ENCODE results near the gene CCDC158. TPM values are rescaled to one million over a fixed set of nuclear protein-coding genes. Genes with fewer than 3 reads are reported as not detected.

Gene CCDC158
- total RNA-seq, 2 experiments from 2014 or later, result not detected

- H3K9me3 Mint-ChIP-seq, result peaks cover 5% of the 10 kb centered on the region
- no peak for DNase-seq
- H3K4me3 Mint-ChIP-seq, result no peak overlapping the region
- H3K27ac Mint-ChIP-seq, result no peak overlapping the region
- H3K27me3 Mint-ChIP-seq (ENCODE audit: low read depth), result peaks cover 5% of the 10 kb centered on the region
- H3K4me1 Mint-ChIP-seq (ENCODE audit: low read depth), result no peaks in the 10 kb centered on the region
- no peaks in the 10 kb centered on the region for H3K36me3 Mint-ChIP-seq (ENCODE audit: low read depth)
- intact Hi-C loops (cut with micrococcal nuclease), result no loop called here
- CTCF ChIA-PET, result interaction anchor here (0.7 to 1.1 kb wide), 2 partner anchors 103 to 201 kb away, joined by 3 to 5 read pairs; no protein-coding TSS in a partner anchor
These were observed 40.4 kb downstream of the CCDC158 start for GRCh38 chr4:76380561-76380960.

GRCh38 chr4:76377911-76378310 lies 43.0 kb downstream of the CCDC158 start:
- H3K9me3 Mint-ChIP-seq, result peaks cover 5% of the 10 kb centered on the region
- no peak overlapping the region for H3K27ac Mint-ChIP-seq
- no peaks in the 10 kb centered on the region for H3K36me3 Mint-ChIP-seq (ENCODE audit: low read depth)
- no peak overlapping the region for H3K4me3 Mint-ChIP-seq
- intact Hi-C loops (cut with micrococcal nuclease), result loop anchor here (1.0 to 5.0 kb wide), 5 partner anchors 71 to 383 kb away; partner anchors contain the start of genes FAM47E and STBD1
- CTCF ChIA-PET, result interaction anchor here (0.6 to 8.1 kb wide), 36 partner anchors 10 to 347 kb away, joined by 3 to 158 read pairs (median 4); partner anchors contain the start of genes FAM47E and STBD1
- peak; percentile 66 for DNase-seq
- no peaks in the 10 kb centered on the region for H3K4me1 Mint-ChIP-seq (ENCODE audit: low read depth)
- no peaks in the 10 kb centered on the region for H3K27me3 Mint-ChIP-seq (ENCODE audit: low read depth)

GRCh38 chr4:76377481-76377901 lies 43.5 kb downstream of the CCDC158 start:
- no peak for DNase-seq
- no peaks in the 10 kb centered on the region for H3K4me1 Mint-ChIP-seq (ENCODE audit: low read depth)
- H3K27me3 Mint-ChIP-seq (ENCODE audit: low read depth), result no peaks in the 10 kb centered on the region
- CTCF ChIA-PET, result interaction anchor here (0.6 to 8.1 kb wide), 32 partner anchors 9 to 277 kb away, joined by 3 to 158 read pairs (median 4); partner anchors contain the start of genes FAM47E and STBD1
- no peak overlapping the region for H3K27ac Mint-ChIP-seq
- H3K36me3 Mint-ChIP-seq (ENCODE audit: low read depth), result no peaks in the 10 kb centered on the region
- peaks cover 5% of the 10 kb centered on the region for H3K9me3 Mint-ChIP-seq
- intact Hi-C loops (cut with micrococcal nuclease), result loop anchor here (5.0 kb wide), 2 partner anchors 70 to 125 kb away; partner anchors contain the start of genes FAM47E and STBD1
- H3K4me3 Mint-ChIP-seq, result no peak overlapping the region

- CTCF ChIA-PET, result interaction anchor here (0.6 to 8.1 kb wide), 10 partner anchors 43 to 381 kb away, joined by 3 to 158 read pairs (median 4); partner anchors contain the start of genes FAM47E and STBD1
- DNase-seq, result no peak
- intact Hi-C loops (cut with micrococcal nuclease), result loop anchor here (5.0 kb wide), 2 partner anchors 69 to 124 kb away; partner anchors contain the start of genes FAM47E and STBD1
- no peaks in the 10 kb centered on the region for H3K4me1 Mint-ChIP-seq (ENCODE audit: low read depth)
- no peak overlapping the region for H3K4me3 Mint-ChIP-seq
- no peaks in the 10 kb centered on the region for H3K36me3 Mint-ChIP-seq (ENCODE audit: low read depth)
- no peaks in the 10 kb centered on the region for H3K27me3 Mint-ChIP-seq (ENCODE audit: low read depth)
- H3K27ac Mint-ChIP-seq, result no peak overlapping the region
- H3K9me3 Mint-ChIP-seq, result peaks cover 5% of the 10 kb centered on the region
These were observed 44.4 kb downstream of the CCDC158 start for GRCh38 chr4:76376534-76376933.

GRCh38 chr4:76375703-76376102 lies 45.2 kb downstream of the CCDC158 start:
- intact Hi-C loops (cut with micrococcal nuclease), result loop anchor here (5.0 kb wide), 2 partner anchors 68 to 123 kb away; partner anchors contain the start of genes FAM47E and STBD1
- Mint-ChIP-seq H3K36me3 (ENCODE audit: low read depth) (no peaks in the 10 kb centered on the region), H3K27me3 (ENCODE audit: low read depth) (no peaks in the 10 kb centered on the region), H3K9me3 (peaks cover 5% of the 10 kb centered on the region), H3K4me3 (no peak overlapping the region), H3K4me1 (ENCODE audit: low read depth) (no peaks in the 10 kb centered on the region), H3K27ac (no peak overlapping the region)
- DNase-seq, result no peak
- CTCF ChIA-PET, result interaction anchor here (0.7 to 8.1 kb wide), 3 partner anchors 74 to 239 kb away, joined by 3 to 158 read pairs (median 3); no protein-coding TSS in a partner anchor

GRCh38 chr4:76374798-76375197 lies 46.1 kb downstream of the CCDC158 start:
- Mint-ChIP-seq H3K36me3 (ENCODE audit: low read depth) (no peaks in the 10 kb centered on the region), H3K9me3 (peaks cover under 1% of the 10 kb centered on the region), H3K4me3 (no peak overlapping the region), H3K27ac (no peak overlapping the region), H3K27me3 (ENCODE audit: low read depth) (no peaks in the 10 kb centered on the region), H3K4me1 (ENCODE audit: low read depth) (no peaks in the 10 kb centered on the region)
- CTCF ChIA-PET, result interaction anchor here (0.7 to 8.1 kb wide), 4 partner anchors 73 to 240 kb away, joined by 3 to 158 read pairs (median 3); no protein-coding TSS in a partner anchor
- intact Hi-C loops (cut with micrococcal nuclease), result loop anchor here (5.0 kb wide), 2 partner anchors 67 to 122 kb away; partner anchors contain the start of genes FAM47E and STBD1
- DNase-seq, result no peak

GRCh38 chr4:76373919-76374552 lies 46.9 kb downstream of the CCDC158 start:
- CTCF ChIA-PET, result interaction anchor here (0.7 to 8.1 kb wide), 2 partner anchors 196 to 241 kb away, joined by 3 to 158 read pairs; no protein-coding TSS in a partner anchor
- no peak for DNase-seq
- H3K27ac Mint-ChIP-seq, result no peak overlapping the region
- intact Hi-C loops (cut with micrococcal nuclease), result no loop called here
- H3K4me3 Mint-ChIP-seq, result no peak overlapping the region
- H3K9me3 Mint-ChIP-seq, result no peaks in the 10 kb centered on the region
- no peaks in the 10 kb centered on the region for H3K27me3 Mint-ChIP-seq (ENCODE audit: low read depth)
- no peaks in the 10 kb centered on the region for H3K36me3 Mint-ChIP-seq (ENCODE audit: low read depth)
- H3K4me1 Mint-ChIP-seq (ENCODE audit: low read depth), result no peaks in the 10 kb centered on the region

GRCh38 chr4:76366737-76367136 lies 54.2 kb downstream of the CCDC158 start:
- no peak for DNase-seq
- no peaks in the 10 kb centered on the region for H3K9me3 Mint-ChIP-seq
- CTCF ChIA-PET, result interaction anchor here (2.9 kb wide), 1 partner anchor 11 kb away, joined by 13 read pairs; no protein-coding TSS in a partner anchor
- peaks cover 10% of the 10 kb centered on the region for H3K27me3 Mint-ChIP-seq (ENCODE audit: low read depth)
- intact Hi-C loops (cut with micrococcal nuclease), result no loop called here
- no peak overlapping the region for H3K4me3 Mint-ChIP-seq
- H3K4me1 Mint-ChIP-seq (ENCODE audit: low read depth), result peaks cover 9% of the 10 kb centered on the region
- no peak overlapping the region for H3K27ac Mint-ChIP-seq
- H3K36me3 Mint-ChIP-seq (ENCODE audit: low read depth), result no peaks in the 10 kb centered on the region

GRCh38 chr4:76365636-76366035 lies 55.3 kb downstream of the CCDC158 start:
- H3K4me1 Mint-ChIP-seq (ENCODE audit: low read depth), result peaks cover 9% of the 10 kb centered on the region
- no peaks in the 10 kb centered on the region for H3K36me3 Mint-ChIP-seq (ENCODE audit: low read depth)
- no peak for DNase-seq
- peaks cover 10% of the 10 kb centered on the region for H3K27me3 Mint-ChIP-seq (ENCODE audit: low read depth)
- H3K4me3 Mint-ChIP-seq, result no peak overlapping the region
- intact Hi-C loops (cut with micrococcal nuclease), result no loop called here
- peaks cover 4% of the 10 kb centered on the region for H3K9me3 Mint-ChIP-seq
- CTCF ChIA-PET, result interaction anchor here (0.5 to 1.5 kb wide), 3 partner anchors 12 to 246 kb away, joined by 3 to 6 read pairs (median 5); no protein-coding TSS in a partner anchor
- H3K27ac Mint-ChIP-seq, result no peak overlapping the region

GRCh38 chr4:76364763-76365162 lies 56.2 kb downstream of the CCDC158 start:
- DNase-seq, result no peak
- H3K27ac Mint-ChIP-seq, result no peak overlapping the region

GRCh38 chr4:76363556-76364290 lies 57.2 kb downstream of the CCDC158 start:
- Mint-ChIP-seq H3K9me3 (peaks cover 11% of the 10 kb centered on the region), H3K4me1 (ENCODE audit: low read depth) (peaks cover 9% of the 10 kb centered on the region), H3K27me3 (ENCODE audit: low read depth) (peaks cover 10% of the 10 kb centered on the region), H3K27ac (peak overlapping the region; percentile 41), H3K36me3 (ENCODE audit: low read depth) (no peaks in the 10 kb centered on the region), H3K4me3 (no peak overlapping the region)
- CTCF ChIA-PET, result interaction anchor here (1.4 kb wide), 1 partner anchor 184 kb away, joined by 3 read pairs; no protein-coding TSS in a partner anchor
- intact Hi-C loops (cut with micrococcal nuclease), result no loop called here
- DNase-seq, result peak; percentile 7

More at GRCh38 chr4:76364763-76365162, 56.2 kb downstream of the CCDC158 start:
- peaks cover 6% of the 10 kb centered on the region for H3K9me3 Mint-ChIP-seq
- H3K36me3 Mint-ChIP-seq (ENCODE audit: low read depth), result no peaks in the 10 kb centered on the region
- no peak overlapping the region for H3K4me3 Mint-ChIP-seq
- intact Hi-C loops (cut with micrococcal nuclease), result no loop called here
- CTCF ChIA-PET, result interaction anchor here (0.9 to 1.5 kb wide), 2 partner anchors 13 to 14 kb away, joined by 3 to 6 read pairs; no protein-coding TSS in a partner anchor
- H3K4me1 Mint-ChIP-seq (ENCODE audit: low read depth), result peaks cover 9% of the 10 kb centered on the region
- H3K27me3 Mint-ChIP-seq (ENCODE audit: low read depth), result peaks cover 10% of the 10 kb centered on the region

All from activated naive CD4-positive, alpha-beta T cell treated with anti-CD3 and anti-CD28 coated beads for 36 hours (primary cell).